ENCODE data around the gene CR2.
"Not testable (repeated sequence)": the region's sequence is repeated elsewhere in the genome, so short reads cannot be mapped to it uniquely, and the experiment has no call there.

The CR2 gene

DNA sequence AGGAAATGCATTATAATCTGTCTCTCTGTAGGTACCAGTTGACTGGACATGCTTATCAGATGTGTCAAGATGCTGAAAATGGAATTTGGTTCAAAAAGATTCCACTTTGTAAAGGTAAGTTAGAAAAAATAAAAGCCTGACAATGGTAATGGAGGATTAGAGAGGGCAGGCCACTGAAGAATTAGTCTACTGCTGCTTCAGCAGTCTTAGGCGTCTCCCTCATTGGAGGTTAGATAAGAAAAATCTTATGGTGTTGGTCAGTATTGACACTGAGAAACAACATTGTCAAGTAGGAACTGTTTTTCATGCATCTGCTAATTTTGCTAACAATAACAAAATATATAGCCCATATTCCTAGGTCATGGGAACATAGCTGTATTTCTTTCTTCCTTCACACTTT, 20.1 kb downstream of the CR2 start:
- Histone ChIP-seq H3K36me3 (ENCODE audit: control insufficient read depth, insufficient read depth, low read length) (no peaks in the 10 kb centered on the region), H3K27me3 (ENCODE audit: control insufficient read depth, insufficient read depth, low read length, poor library complexity, severe bottlenecking) (no peaks in the 10 kb centered on the region), H3K4me3 (ENCODE audit: insufficient read depth, low read depth, low read length) (no peak overlapping the region), H3K9me3 (ENCODE audit: control insufficient read depth, low read length) (no peaks in the 10 kb centered on the region), H3K27ac (ENCODE audit: insufficient read depth, low read depth, low read length, poor library complexity, severe bottlenecking) (no peak overlapping the region), H3K4me1 (ENCODE audit: control insufficient read depth, insufficient read depth, low read length) (no peaks in the 10 kb centered on the region)
- 89 to 92% methylated on average over 1 of the region's 1 CpG for WGBS, 2 experiments

DNA sequence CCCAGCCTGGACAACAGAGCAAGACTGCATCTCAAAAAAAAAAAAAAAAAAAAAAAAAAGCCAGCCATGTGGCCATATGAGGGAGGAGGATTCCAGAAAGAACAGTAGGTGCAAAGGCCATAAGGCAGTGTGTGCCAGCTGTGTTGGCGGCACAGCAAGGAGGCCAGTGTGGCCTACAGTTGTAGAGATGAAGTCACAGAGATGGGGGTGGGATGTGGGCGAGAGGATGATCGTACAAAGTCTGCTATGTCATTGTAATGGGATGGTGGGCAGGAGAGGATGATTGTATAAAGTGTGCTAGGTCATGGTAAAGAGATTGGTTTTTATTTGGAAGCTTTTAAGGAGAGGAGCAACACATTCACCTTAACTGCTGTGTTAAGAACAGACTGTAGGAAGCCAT, 32.1 kb downstream of the CR2 start:
- no peak overlapping the region for H3K4me3 ChIP-seq (ENCODE audit: insufficient read depth, low read depth, low read length)
- 91 to 96% methylated on average over 3 of the region's 3 CpGs for WGBS, 2 experiments
- no peaks in the 10 kb centered on the region for H3K4me1 ChIP-seq (ENCODE audit: control insufficient read depth, insufficient read depth, low read length)

GRCh38 chr1:207487636-207488035, 33.5 kb downstream of the CR2 start:
- WGBS, 2 experiments = 84 to 86% methylated on average over 4 of the region's 4 CpGs
- no peaks in the 10 kb centered on the region for H3K36me3 ChIP-seq (ENCODE audit: control insufficient read depth, insufficient read depth, low read length)

More for the DNA sequence above, 32.1 kb downstream of the CR2 start:
- Histone ChIP-seq H3K27ac (ENCODE audit: insufficient read depth, low read depth, low read length, poor library complexity, severe bottlenecking) (no peak overlapping the region), H3K36me3 (ENCODE audit: control insufficient read depth, insufficient read depth, low read length) (no peaks in the 10 kb centered on the region), H3K27me3 (ENCODE audit: control insufficient read depth, insufficient read depth, low read length, poor library complexity, severe bottlenecking) (no peaks in the 10 kb centered on the region), H3K9me3 (ENCODE audit: control insufficient read depth, low read length) (no peaks in the 10 kb centered on the region)

DNA sequence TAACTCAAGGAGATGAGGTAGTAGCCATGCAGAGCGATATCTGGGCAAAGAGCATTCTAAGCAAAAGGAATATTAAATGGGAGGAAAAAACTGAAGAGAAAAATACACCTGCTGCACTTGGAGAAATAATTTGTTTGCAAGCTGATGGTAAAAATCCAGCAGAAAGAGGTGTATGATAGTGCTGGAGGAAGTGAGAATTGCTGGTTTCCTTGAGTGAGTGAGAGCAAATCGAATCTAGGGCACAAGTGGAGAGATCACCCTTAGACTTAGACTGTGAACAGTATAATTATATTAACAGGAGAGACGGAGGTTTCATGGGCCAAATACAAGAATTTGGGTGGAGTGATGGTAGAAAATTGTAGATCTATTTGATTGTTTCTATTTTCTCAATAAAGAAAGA, 39.1 kb downstream of the CR2 start:
- peaks cover 42% of the 10 kb centered on the region for H3K27me3 ChIP-seq (ENCODE audit: control insufficient read depth, insufficient read depth, low read length, poor library complexity, severe bottlenecking)
- H3K36me3 ChIP-seq (ENCODE audit: control insufficient read depth, insufficient read depth, low read length) = no peaks in the 10 kb centered on the region
- 92 to 94% methylated on average over 3 of the region's 3 CpGs for WGBS, 2 experiments

More at GRCh38 chr1:207487636-207488035, 33.5 kb downstream of the CR2 start:
- Histone ChIP-seq H3K27me3 (ENCODE audit: control insufficient read depth, insufficient read depth, low read length, poor library complexity, severe bottlenecking) (no peaks in the 10 kb centered on the region), H3K27ac (ENCODE audit: insufficient read depth, low read depth, low read length, poor library complexity, severe bottlenecking) (no peak overlapping the region), H3K9me3 (ENCODE audit: control insufficient read depth, low read length) (no peaks in the 10 kb centered on the region), H3K4me1 (ENCODE audit: control insufficient read depth, insufficient read depth, low read length) (no peaks in the 10 kb centered on the region), H3K4me3 (ENCODE audit: insufficient read depth, low read depth, low read length) (no peak overlapping the region)

GRCh38 chr1:207494171-207494570, 40.0 kb downstream of the CR2 start:
- Histone ChIP-seq H3K36me3 (ENCODE audit: control insufficient read depth, insufficient read depth, low read length) (no peaks in the 10 kb centered on the region), H3K4me3 (ENCODE audit: insufficient read depth, low read depth, low read length) (no peak overlapping the region), H3K27me3 (ENCODE audit: control insufficient read depth, insufficient read depth, low read length, poor library complexity, severe bottlenecking) (peaks cover 52% of the 10 kb centered on the region), H3K27ac (ENCODE audit: insufficient read depth, low read depth, low read length, poor library complexity, severe bottlenecking) (no peak overlapping the region), H3K4me1 (ENCODE audit: control insufficient read depth, insufficient read depth, low read length) (no peaks in the 10 kb centered on the region), H3K9me3 (ENCODE audit: control insufficient read depth, low read length) (no peaks in the 10 kb centered on the region)
- 90 to 98% methylated on average over 1 of the region's 1 CpG for WGBS, 2 experiments

More for the DNA sequence above, 39.1 kb downstream of the CR2 start:
- Histone ChIP-seq H3K4me3 (ENCODE audit: insufficient read depth, low read depth, low read length) (no peak overlapping the region), H3K27ac (ENCODE audit: insufficient read depth, low read depth, low read length, poor library complexity, severe bottlenecking) (no peak overlapping the region), H3K9me3 (ENCODE audit: control insufficient read depth, low read length) (no peaks in the 10 kb centered on the region), H3K4me1 (ENCODE audit: control insufficient read depth, insufficient read depth, low read length) (no peaks in the 10 kb centered on the region)

DNA sequence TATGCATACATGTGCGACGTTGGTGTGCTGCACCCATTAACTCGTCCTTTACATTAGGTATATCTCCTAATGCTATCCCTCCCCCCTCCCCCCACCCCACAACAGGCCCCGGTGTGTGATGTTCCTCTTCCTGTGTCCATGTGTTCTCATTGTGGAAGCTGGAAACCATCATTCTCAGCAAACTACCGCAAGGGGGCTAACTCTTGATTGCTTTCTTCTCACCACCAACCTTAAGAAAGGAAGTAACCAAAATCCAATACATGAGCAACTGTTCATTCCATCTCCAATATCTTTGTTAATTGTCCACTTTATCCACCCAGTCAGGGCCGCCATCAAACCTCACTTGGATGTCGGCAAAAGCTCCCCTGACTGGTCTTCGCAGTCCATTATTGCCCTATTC, 41.2 kb downstream of the CR2 start:
- 91 to 93% methylated on average over 8 of the region's 8 CpGs for WGBS, 2 experiments

DNA sequence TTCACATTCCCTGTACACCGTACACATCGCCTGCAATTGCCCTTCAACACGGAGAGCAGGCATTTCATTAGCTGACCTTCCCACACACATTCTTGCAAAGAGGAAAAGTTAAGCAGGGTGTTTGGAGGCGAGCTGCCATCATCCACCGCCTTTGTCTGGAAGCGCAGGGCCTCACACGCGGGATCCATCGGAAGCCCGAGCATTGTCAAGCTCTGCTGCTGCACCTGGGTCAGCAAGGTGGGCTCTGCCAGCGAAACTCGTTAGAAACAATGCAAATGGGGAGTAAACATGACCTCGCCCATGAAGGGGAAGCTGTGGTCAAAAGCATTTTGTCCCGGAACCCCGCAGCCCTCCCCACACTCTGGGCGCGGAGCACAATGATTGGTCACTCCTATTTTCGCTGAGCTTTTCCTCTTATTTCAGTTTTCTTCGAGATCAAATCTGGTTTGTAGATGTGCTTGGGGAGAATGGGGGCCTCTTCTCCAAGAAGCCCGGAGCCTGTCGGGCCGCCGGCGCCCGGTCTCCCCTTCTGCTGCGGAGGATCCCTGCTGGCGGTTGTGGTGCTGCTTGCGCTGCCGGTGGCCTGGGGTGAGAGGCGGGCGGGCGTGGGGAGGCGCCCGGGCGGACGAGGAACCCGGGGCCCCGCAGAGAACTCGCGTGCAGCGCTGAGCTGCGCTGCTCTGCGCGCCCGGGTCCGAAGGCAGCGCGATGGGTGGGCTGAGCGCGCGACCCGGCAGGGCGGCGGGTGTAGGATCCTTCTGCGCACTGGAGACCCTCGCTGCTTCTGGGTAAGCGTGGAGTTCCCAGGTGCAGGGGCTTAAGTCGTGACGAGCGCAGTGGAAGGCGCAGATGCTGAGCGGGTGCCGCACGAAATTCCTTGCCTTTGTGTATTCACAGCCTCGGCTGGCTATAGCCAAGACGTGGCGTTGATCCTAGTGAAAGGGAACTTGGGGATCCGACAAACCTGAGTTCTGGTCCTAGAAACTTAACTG, 42.0 kb downstream of the CR2 start, which contains the start of gene CR1:
Gene CR1 (plus strand): TSS at position 357 of the 992 bp plus-strand sequence. CDS start 111 bp downstream, at position 468.
- 2 to 3% methylated on average over 68 of the region's 68 CpGs for WGBS, 2 experiments
- no peaks in the 10 kb centered on the region for H3K4me1 ChIP-seq (ENCODE audit: control insufficient read depth, insufficient read depth, low read length)
- peaks cover 54% of the 10 kb centered on the region for H3K27me3 ChIP-seq (ENCODE audit: control insufficient read depth, insufficient read depth, low read length, poor library complexity, severe bottlenecking)
- H3K4me3 ChIP-seq (ENCODE audit: insufficient read depth, low read depth, low read length) = peak within 1 kb of the TSS; percentile 53
- H3K27ac ChIP-seq (ENCODE audit: insufficient read depth, low read depth, low read length, poor library complexity, severe bottlenecking) = no peak within 1 kb of the TSS
- no peaks in the 10 kb centered on the region for H3K9me3 ChIP-seq (ENCODE audit: control insufficient read depth, low read length)
- H3K36me3 ChIP-seq (ENCODE audit: control insufficient read depth, insufficient read depth, low read length) = no peaks in the 10 kb centered on the region

More for the DNA sequence above, 41.2 kb downstream of the CR2 start:
- H3K4me3 ChIP-seq (ENCODE audit: insufficient read depth, low read depth, low read length); H3K36me3 ChIP-seq (ENCODE audit: control insufficient read depth, insufficient read depth, low read length); H3K4me1 ChIP-seq (ENCODE audit: control insufficient read depth, insufficient read depth, low read length); H3K9me3 ChIP-seq (ENCODE audit: control insufficient read depth, low read length); H3K27ac ChIP-seq (ENCODE audit: insufficient read depth, low read depth, low read length, poor library complexity, severe bottlenecking): not testable (repeated sequence)
- H3K27me3 ChIP-seq (ENCODE audit: control insufficient read depth, insufficient read depth, low read length, poor library complexity, severe bottlenecking) = peaks cover 54% of the 10 kb centered on the region

DNA sequence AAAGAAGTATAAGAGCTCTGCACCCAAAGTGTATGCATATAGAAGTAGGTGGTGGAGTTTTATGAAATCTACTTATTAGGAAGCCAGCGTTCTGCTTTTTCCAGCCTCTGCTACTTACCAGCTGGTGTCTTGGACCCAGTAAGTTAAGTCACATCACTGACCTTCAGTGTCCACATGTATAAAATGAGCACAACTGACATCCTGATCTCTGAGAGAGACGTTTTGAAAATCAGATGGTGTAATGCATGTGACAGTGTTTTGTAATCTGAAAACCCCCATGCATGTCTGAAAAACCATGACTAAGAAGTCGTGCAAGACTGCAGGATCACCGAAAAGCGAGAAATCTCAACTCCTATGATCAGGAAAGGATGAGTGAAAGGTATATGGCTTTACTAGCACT, 43.8 kb downstream of the CR2 start:
- 78 to 79% methylated on average over 5 of the region's 5 CpGs for WGBS, 2 experiments
- peaks cover 62% of the 10 kb centered on the region for H3K27me3 ChIP-seq (ENCODE audit: control insufficient read depth, insufficient read depth, low read length, poor library complexity, severe bottlenecking)
- no peaks in the 10 kb centered on the region for H3K4me1 ChIP-seq (ENCODE audit: control insufficient read depth, insufficient read depth, low read length)
- no peaks in the 10 kb centered on the region for H3K36me3 ChIP-seq (ENCODE audit: control insufficient read depth, insufficient read depth, low read length)
- H3K9me3 ChIP-seq (ENCODE audit: control insufficient read depth, low read length) = no peaks in the 10 kb centered on the region
- no peak overlapping the region for H3K4me3 ChIP-seq (ENCODE audit: insufficient read depth, low read depth, low read length)
- no peak overlapping the region for H3K27ac ChIP-seq (ENCODE audit: insufficient read depth, low read depth, low read length, poor library complexity, severe bottlenecking)

DNA sequence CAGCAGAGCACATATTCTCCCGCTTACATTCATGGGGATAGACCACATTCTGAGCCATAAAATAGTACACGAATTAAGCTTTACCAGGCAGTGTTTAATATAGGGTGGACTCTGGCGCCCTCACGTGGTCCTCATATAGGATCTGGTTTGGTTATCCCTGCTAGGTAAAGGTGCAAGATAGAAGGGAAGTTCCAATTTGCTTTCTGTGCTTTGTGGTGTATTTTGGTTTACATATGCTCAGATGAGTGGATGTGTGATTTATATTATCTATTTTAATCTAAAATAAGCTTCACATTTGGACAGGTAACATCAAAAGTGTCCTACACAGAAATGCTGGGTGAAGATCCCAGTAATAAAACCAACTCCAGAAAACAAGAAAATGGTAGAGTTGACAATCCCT, 45.4 kb downstream of the CR2 start:
- Histone ChIP-seq H3K36me3 (ENCODE audit: control insufficient read depth, insufficient read depth, low read length) (no peaks in the 10 kb centered on the region), H3K27me3 (ENCODE audit: control insufficient read depth, insufficient read depth, low read length, poor library complexity, severe bottlenecking) (peaks cover 53% of the 10 kb centered on the region), H3K9me3 (ENCODE audit: control insufficient read depth, low read length) (no peaks in the 10 kb centered on the region), H3K27ac (ENCODE audit: insufficient read depth, low read depth, low read length, poor library complexity, severe bottlenecking) (no peak overlapping the region), H3K4me1 (ENCODE audit: control insufficient read depth, insufficient read depth, low read length) (no peaks in the 10 kb centered on the region), H3K4me3 (ENCODE audit: insufficient read depth, low read depth, low read length) (no peak overlapping the region)
- 5 to 10% methylated on average over 4 of the region's 4 CpGs for WGBS, 2 experiments

DNA sequence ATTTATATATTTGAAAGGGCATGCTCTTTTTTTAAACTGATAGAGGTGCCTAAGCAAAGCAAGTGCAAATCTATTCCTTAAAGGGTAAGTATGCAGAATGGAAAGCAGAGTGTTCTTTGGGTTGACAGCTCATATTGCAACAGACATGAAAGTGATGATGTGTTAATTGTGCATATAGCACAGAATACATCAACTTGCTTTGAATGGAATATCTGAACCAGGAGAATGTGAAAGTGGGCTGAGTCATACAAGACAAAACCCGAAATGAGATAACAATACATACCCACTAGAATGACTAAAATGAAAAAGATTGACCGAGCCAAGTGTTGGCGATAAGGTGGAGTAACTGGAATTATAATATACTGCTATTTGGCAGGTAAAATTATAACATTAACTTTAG, 46.2 kb downstream of the CR2 start:
- no peak overlapping the region for H3K27ac ChIP-seq (ENCODE audit: insufficient read depth, low read depth, low read length, poor library complexity, severe bottlenecking)
- H3K9me3 ChIP-seq (ENCODE audit: control insufficient read depth, low read length) = no peaks in the 10 kb centered on the region
- peaks cover 49% of the 10 kb centered on the region for H3K27me3 ChIP-seq (ENCODE audit: control insufficient read depth, insufficient read depth, low read length, poor library complexity, severe bottlenecking)
- no peak overlapping the region for H3K4me3 ChIP-seq (ENCODE audit: insufficient read depth, low read depth, low read length)
- H3K36me3 ChIP-seq (ENCODE audit: control insufficient read depth, insufficient read depth, low read length) = no peaks in the 10 kb centered on the region
- WGBS, 2 experiments = 90% methylated on average over 1 of the region's 3 CpGs; no CpG with 5 or more reads in 1 of the 2 experiments
- no peaks in the 10 kb centered on the region for H3K4me1 ChIP-seq (ENCODE audit: control insufficient read depth, insufficient read depth, low read length)

Data from ectodermal cell (in vitro differentiated cells).